HepG2 (cell line): Measurements from ENCODE around the gene TRPM1. TPM values are rescaled to one million over a fixed set of nuclear protein-coding genes. Genes with fewer than 3 reads are reported as not detected.

ENCODE experiments used
- CEBPB ChIP-seq: IDR thresholded peaks from 2 replicates; pipeline ENCODE4 v1.6.1; 2011; ENCODE audit warnings: low read depth, low read length, improper control_type of control experiment, borderline replicate concordance
- GATAD1 ChIP-seq: IDR thresholded peaks from 2 replicates; pipeline ENCODE4 v1.6.1; 2016; ENCODE audit warnings: missing genetic modification reagents, missing compliant biosample characterization
- NFIB ChIP-seq: sonication (generic); formaldehyde crosslinking; IDR thresholded peaks from 2 replicates; pipeline ENCODE4 v1.9.0; 2021; ENCODE audit warnings: missing genetic modification reagents, mild to moderate bottlenecking, borderline replicate concordance
- PAX8 ChIP-seq: sonication (generic); formaldehyde crosslinking; IDR thresholded peaks from 2 replicates; pipeline ENCODE4 v1.8.0; 2022; ENCODE audit warnings: mild to moderate bottlenecking, missing genetic modification reagents, borderline replicate concordance
- ZNF205 ChIP-seq: IDR thresholded peaks from 2 replicates; pipeline ENCODE4 v1.6.1; 2018; ENCODE audit warnings: missing biosample characterization, missing genetic modification reagents
- ZNF234 ChIP-seq: sonication (generic); formaldehyde crosslinking; conservative IDR thresholded peaks from 2 replicates; pipeline ENCODE4 v1.5.1; 2020; ENCODE audit warnings: mild to moderate bottlenecking, missing genetic modification reagents
- polyA plus RNA-seq, 8 experiments: library from polyadenylated mRNA; depleted of rRNA in 3 of 8; stranded (reverse) in 7 of 8; unstranded in 1 of 8; fragments of >200 nt; fragmentation: Illumina TruSeq in 4 of 8; extraction: Trizol in 4 of 8; gene quantifications; 2 replicates each; pipeline versions ENCODE4 v1.2.1 to v1.2.3, GENCODE V29; 2011 to 2016; ENCODE audit warnings: low read depth in 4 of 8, missing spikeins in 1 of 8, mixed read lengths in 1 of 8; ENCODE audit not compliant: insufficient read depth in 1 of 8
- total RNA-seq, 5 experiments: library from RNA; depleted of rRNA; stranded (reverse); fragments of >200 nt; fragmentation: Illumina TruSeq; extraction: Trizol; gene quantifications; 2 replicates each; pipeline ENCODE4 v1.2.3, GENCODE V29; 2016; ENCODE audit warnings: low read depth in 1 of 5
- TF ChIP-seq, protein P1 (sequence below): sonication (generic); formaldehyde crosslinking; IDR thresholded peaks from one replicate; pipeline ENCODE4 v1.5.1; 2020; ENCODE audit warnings: mild to moderate bottlenecking, missing genetic modification reagents; ENCODE audit errors: not compliant biosample characterization
- TF ChIP-seq, protein P2 (sequence below): sonication (generic); formaldehyde crosslinking; IDR thresholded peaks from 2 replicates; pipeline ENCODE4 v1.5.1; 2020; ENCODE audit warnings: mild to moderate bottlenecking, missing genetic modification reagents
- TF ChIP-seq, protein P3 (sequence below): sonication (generic); formaldehyde crosslinking; IDR thresholded peaks from 2 replicates; pipeline ENCODE4 v1.5.0; 2020; ENCODE audit warnings: mild to moderate bottlenecking, missing genetic modification reagents, borderline replicate concordance

The TRPM1 gene
- total and polyA plus RNA-seq, 2 of the 13 experiments (the other 11 are each of a cell fraction or from before 2014, with no cell fraction given): not detected

DNA sequence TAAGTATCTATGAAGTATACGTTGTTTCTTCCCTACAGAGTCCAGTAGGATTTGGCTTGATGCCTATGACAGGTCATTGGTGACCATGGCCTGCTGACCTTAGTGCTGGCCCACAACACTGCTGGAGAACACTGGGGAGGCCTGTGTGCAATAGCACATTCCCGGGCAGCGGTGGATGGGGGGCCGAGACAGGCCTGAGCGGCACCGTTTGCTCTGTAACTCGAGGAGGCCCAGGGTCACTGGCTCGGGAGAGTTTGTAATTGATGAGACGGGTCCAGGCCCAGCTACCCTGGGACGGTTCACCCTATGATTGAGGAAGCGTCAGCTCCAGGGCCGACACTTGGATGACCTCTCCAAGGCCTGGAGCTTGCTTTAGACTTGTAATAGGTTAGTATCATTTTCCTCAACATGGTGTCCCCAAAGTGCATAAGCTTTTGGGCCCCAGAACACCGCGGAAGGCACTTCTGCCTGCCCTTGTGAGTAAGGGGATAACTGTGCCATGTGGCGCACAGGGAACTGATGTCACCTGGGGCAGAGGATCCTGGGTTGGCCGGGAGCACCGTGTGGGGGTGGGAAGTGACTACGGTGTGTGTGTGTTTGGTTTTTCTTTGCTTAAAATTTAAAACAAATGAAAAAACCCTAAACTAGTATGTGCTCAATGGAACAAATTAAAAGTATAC, 12.0 kb downstream of the TRPM1 start (continued):
- TF ChIP-seq, protein P1, sequence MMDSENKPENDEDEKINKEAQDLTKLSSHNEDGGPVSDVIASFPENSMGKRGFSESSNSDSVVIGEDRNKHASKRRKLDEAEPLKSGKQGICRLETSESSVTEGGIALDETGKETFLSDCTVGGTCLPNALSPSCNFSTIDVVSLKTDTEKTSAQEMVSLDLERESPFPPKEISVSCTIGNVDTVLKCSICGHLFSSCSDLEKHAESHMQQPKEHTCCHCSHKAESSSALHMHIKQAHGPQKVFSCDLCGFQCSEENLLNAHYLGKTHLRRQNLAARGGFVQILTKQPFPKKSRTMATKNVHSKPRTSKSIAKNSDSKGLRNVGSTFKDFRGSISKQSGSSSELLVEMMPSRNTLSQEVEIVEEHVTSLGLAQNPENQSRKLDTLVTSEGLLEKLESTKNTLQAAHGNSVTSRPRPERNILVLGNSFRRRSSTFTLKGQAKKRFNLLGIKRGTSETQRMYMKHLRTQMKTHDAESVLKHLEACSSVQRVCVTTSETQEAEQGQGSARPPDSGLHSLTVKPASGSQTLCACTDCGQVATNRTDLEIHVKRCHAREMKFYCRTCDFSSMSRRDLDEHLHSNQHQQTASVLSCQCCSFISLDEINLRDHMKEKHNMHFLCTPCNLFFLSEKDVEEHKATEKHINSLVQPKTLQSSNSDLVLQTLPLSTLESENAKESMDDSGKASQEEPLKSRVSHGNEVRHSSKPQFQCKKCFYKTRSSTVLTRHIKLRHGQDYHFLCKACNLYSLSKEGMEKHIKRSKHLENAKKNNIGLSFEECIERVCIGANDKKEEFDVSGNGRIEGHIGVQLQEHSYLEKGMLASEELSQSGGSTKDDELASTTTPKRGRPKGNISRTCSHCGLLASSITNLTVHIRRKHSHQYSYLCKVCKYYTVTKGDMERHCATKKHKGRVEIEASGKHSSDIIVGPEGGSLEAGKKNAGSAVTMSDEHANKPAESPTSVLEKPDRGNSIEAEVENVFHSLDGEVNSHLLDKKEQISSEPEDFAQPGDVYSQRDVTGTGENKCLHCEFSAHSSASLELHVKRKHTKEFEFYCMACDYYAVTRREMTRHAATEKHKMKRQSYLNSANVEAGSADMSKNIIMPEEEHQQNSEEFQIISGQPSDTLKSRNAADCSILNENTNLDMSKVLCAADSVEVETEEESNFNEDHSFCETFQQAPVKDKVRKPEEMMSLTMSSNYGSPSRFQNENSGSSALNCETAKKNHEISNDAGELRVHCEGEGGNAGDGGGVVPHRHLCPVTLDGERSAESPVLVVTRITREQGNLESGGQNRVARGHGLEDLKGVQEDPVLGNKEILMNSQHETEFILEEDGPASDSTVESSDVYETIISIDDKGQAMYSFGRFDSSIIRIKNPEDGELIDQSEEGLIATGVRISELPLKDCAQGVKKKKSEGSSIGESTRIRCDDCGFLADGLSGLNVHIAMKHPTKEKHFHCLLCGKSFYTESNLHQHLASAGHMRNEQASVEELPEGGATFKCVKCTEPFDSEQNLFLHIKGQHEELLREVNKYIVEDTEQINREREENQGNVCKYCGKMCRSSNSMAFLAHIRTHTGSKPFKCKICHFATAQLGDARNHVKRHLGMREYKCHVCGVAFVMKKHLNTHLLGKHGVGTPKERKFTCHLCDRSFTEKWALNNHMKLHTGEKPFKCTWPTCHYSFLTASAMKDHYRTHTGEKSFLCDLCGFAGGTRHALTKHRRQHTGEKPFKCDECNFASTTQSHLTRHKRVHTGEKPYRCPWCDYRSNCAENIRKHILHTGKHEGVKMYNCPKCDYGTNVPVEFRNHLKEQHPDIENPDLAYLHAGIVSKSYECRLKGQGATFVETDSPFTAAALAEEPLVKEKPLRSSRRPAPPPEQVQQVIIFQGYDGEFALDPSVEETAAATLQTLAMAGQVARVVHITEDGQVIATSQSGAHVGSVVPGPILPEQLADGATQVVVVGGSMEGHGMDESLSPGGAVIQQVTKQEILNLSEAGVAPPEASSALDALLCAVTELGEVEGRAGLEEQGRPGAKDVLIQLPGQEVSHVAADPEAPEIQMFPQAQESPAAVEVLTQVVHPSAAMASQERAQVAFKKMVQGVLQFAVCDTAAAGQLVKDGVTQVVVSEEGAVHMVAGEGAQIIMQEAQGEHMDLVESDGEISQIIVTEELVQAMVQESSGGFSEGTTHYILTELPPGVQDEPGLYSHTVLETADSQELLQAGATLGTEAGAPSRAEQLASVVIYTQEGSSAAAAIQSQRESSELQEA (CRISPR knock-in tag): no peak
- TF ChIP-seq, protein P2, sequence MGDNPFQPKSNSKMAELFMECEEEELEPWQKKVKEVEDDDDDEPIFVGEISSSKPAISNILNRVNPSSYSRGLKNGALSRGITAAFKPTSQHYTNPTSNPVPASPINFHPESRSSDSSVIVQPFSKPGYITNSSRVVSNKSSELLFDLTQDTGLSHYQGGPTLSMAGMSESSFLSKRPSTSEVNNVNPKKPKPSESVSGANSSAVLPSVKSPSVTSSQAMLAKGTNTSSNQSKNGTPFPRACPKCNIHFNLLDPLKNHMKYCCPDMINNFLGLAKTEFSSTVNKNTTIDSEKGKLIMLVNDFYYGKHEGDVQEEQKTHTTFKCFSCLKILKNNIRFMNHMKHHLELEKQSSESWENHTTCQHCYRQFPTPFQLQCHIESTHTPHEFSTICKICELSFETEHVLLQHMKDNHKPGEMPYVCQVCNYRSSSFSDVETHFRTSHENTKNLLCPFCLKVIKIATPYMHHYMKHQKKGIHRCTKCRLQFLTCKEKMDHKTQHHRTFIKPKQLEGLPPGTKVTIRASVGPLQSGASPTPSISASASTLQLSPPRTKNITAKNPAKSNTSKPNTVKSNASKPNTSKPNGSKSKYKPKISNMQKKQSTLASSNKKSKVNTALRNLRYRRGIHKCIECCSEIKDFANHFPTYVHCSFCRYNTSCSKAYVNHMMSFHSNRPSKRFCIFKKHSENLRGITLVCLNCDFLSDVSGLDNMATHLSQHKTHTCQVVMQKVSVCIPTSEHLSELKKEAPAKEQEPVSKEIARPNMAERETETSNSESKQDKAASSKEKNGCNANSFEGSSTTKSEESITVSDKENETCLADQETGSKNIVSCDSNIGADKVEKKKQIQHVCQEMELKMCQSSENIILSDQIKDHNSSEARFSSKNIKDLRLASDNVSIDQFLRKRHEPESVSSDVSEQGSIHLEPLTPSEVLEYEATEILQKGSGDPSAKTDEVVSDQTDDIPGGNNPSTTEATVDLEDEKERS (CRISPR knock-in tag): no peak; the same call in 1 of the 2 replicates
- TF ChIP-seq NFIB (no peak), ZNF205 (CRISPR knock-in tag) (peak; percentile 73; the same call in 1 of the 2 replicates), CEBPB (peak; percentile 70), ZNF234 (CRISPR knock-in tag) (no peak), PAX8 (CRISPR knock-in tag) (no peak), GATAD1 (no peak)
- TF ChIP-seq, protein P3, sequence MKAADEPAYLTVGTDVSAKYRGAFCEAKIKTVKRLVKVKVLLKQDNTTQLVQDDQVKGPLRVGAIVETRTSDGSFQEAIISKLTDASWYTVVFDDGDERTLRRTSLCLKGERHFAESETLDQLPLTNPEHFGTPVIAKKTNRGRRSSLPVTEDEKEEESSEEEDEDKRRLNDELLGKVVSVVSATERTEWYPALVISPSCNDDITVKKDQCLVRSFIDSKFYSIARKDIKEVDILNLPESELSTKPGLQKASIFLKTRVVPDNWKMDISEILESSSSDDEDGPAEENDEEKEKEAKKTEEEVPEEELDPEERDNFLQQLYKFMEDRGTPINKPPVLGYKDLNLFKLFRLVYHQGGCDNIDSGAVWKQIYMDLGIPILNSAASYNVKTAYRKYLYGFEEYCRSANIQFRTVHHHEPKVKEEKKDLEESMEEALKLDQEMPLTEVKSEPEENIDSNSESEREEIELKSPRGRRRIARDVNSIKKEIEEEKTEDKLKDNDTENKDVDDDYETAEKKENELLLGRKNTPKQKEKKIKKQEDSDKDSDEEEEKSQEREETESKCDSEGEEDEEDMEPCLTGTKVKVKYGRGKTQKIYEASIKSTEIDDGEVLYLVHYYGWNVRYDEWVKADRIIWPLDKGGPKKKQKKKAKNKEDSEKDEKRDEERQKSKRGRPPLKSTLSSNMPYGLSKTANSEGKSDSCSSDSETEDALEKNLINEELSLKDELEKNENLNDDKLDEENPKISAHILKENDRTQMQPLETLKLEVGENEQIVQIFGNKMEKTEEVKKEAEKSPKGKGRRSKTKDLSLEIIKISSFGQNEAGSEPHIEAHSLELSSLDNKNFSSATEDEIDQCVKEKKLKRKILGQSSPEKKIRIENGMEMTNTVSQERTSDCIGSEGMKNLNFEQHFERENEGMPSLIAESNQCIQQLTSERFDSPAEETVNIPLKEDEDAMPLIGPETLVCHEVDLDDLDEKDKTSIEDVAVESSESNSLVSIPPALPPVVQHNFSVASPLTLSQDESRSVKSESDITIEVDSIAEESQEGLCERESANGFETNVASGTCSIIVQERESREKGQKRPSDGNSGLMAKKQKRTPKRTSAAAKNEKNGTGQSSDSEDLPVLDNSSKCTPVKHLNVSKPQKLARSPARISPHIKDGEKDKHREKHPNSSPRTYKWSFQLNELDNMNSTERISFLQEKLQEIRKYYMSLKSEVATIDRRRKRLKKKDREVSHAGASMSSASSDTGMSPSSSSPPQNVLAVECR (CRISPR knock-in tag): peak; percentile 22; the same call in 1 of the 2 replicates
